ENCODE measurements around the gene FMNL2.

FMNL2 gene

DNA sequence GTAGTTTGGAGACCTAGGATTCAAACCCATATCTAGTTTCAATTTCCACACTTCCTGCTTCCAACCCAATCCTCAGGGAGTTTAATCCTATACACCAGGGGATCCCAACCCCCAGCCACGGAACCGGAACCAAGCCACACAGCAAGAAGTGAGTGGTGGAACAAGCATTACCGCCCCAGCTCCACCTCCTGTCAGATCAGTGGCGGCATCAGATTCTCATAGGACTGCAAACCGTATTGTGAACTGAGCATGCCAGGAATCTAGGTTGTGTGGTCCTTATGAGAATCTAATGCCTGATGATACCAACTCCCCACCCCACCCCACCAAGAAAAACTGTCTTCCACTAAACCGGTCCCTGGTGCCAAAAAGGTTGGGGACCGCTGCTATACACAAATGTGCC lies 329.8 kb downstream of the FMNL2 start:
- H3K27ac ChIP-seq (ENCODE audit: low read length) = no peak overlapping the region
- H3K4me3 ChIP-seq (ENCODE audit: low read length) = no peak overlapping the region
- H3K27me3 ChIP-seq (ENCODE audit: control insufficient read depth, insufficient read depth, low read length) = no peaks in the 10 kb centered on the region
- H3K9ac ChIP-seq (ENCODE audit: low read length) = no peak overlapping the region
- H3K36me3 ChIP-seq (ENCODE audit: control insufficient read depth, low read depth, low read length) = peaks cover 94% of the 10 kb centered on the region
- H3K4me1 ChIP-seq (ENCODE audit: control insufficient read depth, low read depth, low read length) = no peaks in the 10 kb centered on the region
- H3K9me3 ChIP-seq (ENCODE audit: control insufficient read depth, low read depth, low read length) = no peaks in the 10 kb centered on the region

DNA sequence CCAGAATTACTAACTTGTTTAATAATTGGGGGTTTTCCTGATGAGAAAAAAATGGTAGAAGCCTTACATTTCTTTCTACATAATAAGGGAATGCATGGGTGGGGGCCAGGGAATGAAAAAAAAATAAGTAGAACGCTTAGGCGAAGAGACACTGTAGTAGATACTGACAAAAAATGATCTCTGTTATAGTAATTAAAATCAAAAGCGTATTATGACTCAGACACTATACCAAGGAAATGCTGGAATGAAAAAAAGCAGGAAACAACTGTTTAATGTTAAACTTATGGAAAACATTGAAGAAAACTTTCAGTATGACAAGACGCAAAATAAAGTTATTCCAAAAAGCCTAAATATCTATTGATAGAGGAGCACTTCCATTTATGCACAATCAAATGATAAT lies 339.4 kb downstream of the FMNL2 start:
- peaks cover 93% of the 10 kb centered on the region for H3K36me3 ChIP-seq (ENCODE audit: control insufficient read depth, low read depth, low read length)
- no peak overlapping the region for H3K4me3 ChIP-seq (ENCODE audit: low read length)
- no peaks in the 10 kb centered on the region for H3K27me3 ChIP-seq (ENCODE audit: control insufficient read depth, insufficient read depth, low read length)
- H3K9me3 ChIP-seq (ENCODE audit: control insufficient read depth, low read depth, low read length) = no peaks in the 10 kb centered on the region
- H3K27ac ChIP-seq (ENCODE audit: low read length) = no peak overlapping the region
- H3K4me1 ChIP-seq (ENCODE audit: control insufficient read depth, low read depth, low read length) = no peaks in the 10 kb centered on the region
- H3K9ac ChIP-seq (ENCODE audit: low read length) = no peak overlapping the region

DNA sequence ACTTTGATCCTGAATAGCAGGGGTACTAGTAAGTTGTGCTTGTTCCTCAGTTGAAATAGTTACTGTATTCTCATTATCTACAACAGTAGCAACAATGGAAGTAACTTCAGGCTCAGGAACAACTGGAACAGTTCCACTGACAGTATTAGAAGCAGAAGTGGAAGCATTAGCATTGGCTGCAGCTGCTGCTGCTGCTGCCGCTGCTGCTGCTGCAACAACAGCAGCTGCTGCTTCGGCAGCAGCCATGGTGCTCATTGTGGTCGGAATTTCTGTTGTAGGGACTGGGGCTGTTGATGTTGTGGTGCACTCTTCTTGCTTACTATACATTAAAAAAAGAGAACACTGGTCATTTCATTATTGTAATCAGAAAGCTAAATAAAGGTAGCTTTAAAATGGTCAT lies 341.5 kb downstream of the FMNL2 start:
- Histone ChIP-seq H3K4me3 (ENCODE audit: low read length) (no peak overlapping the region), H3K27ac (ENCODE audit: low read length) (no peak overlapping the region), H3K27me3 (ENCODE audit: control insufficient read depth, insufficient read depth, low read length) (no peaks in the 10 kb centered on the region), H3K4me1 (ENCODE audit: control insufficient read depth, low read depth, low read length) (no peaks in the 10 kb centered on the region), H3K9ac (ENCODE audit: low read length) (no peak overlapping the region), H3K36me3 (ENCODE audit: control insufficient read depth, low read depth, low read length) (peaks cover 94% of the 10 kb centered on the region), H3K9me3 (ENCODE audit: control insufficient read depth, low read depth, low read length) (no peaks in the 10 kb centered on the region)

DNA sequence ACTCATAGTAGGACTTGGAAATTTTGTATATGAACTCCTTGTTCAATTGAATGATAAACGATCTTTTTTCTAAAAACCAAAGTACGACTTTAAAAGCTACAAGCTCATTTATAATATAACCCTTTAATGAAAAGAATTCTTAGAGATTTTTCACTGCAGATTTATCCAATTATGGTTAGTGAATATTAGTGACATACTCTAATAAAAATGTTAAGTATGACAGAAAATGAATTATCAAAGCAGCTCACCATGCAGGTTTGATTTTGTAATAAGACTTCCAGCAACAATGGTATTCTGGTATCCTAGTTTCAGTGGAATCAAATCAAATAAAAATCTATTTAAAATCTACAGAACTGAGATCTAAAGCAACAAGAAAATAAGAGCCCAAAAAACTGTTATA lies 343.8 kb downstream of the FMNL2 start:
- no peak overlapping the region for H3K4me3 ChIP-seq (ENCODE audit: low read length)
- H3K36me3 ChIP-seq (ENCODE audit: control insufficient read depth, low read depth, low read length) = peaks cover 85% of the 10 kb centered on the region
- H3K9me3 ChIP-seq (ENCODE audit: control insufficient read depth, low read depth, low read length) = peaks cover 9% of the 10 kb centered on the region
- H3K9ac ChIP-seq (ENCODE audit: low read length) = no peak overlapping the region
- no peaks in the 10 kb centered on the region for H3K4me1 ChIP-seq (ENCODE audit: control insufficient read depth, low read depth, low read length)
- H3K27ac ChIP-seq (ENCODE audit: low read length) = no peak overlapping the region
- no peaks in the 10 kb centered on the region for H3K27me3 ChIP-seq (ENCODE audit: control insufficient read depth, insufficient read depth, low read length)

DNA sequence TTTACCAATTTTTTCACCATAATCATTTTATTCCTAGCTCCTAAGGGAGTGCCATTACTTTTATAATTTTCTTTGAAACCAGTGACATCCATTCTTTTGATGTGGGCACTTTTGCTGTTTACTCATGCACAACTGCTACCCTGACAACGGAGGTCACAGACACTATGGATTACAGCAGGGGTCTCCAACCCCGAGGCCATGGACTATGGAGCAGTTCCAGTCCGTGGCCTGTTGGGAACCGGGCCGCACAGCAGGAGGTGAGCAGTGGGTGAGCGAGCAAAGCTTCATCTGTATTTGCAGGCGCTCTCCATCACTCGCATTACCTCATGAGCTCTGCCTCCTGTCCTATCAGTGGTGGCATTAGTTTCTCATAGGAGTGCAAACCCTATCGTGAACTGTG lies 347.7 kb downstream of the FMNL2 start:
- H3K36me3 ChIP-seq (ENCODE audit: control insufficient read depth, low read depth, low read length) = peaks cover 54% of the 10 kb centered on the region
- no peaks in the 10 kb centered on the region for H3K4me1 ChIP-seq (ENCODE audit: control insufficient read depth, low read depth, low read length)
- H3K27ac ChIP-seq (ENCODE audit: low read length) = no peak overlapping the region
- no peak overlapping the region for H3K4me3 ChIP-seq (ENCODE audit: low read length)
- peaks cover 9% of the 10 kb centered on the region for H3K9me3 ChIP-seq (ENCODE audit: control insufficient read depth, low read depth, low read length)
- H3K9ac ChIP-seq (ENCODE audit: low read length) = no peak overlapping the region
- no peaks in the 10 kb centered on the region for H3K27me3 ChIP-seq (ENCODE audit: control insufficient read depth, insufficient read depth, low read length)

DNA sequence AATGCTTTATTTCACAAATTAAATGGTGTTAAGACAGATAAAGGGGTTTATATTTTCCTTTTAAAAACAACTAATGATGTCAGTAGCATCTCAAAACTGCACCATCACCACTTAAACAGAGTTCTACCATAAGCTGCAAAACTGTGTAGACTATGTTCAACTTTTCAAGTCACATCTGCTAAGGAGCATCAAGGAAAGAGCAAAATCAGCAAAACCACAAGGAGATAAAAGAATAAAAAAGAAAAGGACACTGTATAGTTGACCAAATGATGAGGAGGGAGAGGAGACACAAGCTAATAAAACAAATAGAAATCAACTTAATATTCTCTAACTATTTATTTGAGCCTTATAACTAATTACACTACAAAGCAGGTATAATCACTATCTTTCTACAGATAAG lies 348.4 kb downstream of the FMNL2 start:
- no peak overlapping the region for H3K9ac ChIP-seq (ENCODE audit: low read length)
- peaks cover 57% of the 10 kb centered on the region for H3K36me3 ChIP-seq (ENCODE audit: control insufficient read depth, low read depth, low read length)
- no peak overlapping the region for H3K4me3 ChIP-seq (ENCODE audit: low read length)
- H3K27me3 ChIP-seq (ENCODE audit: control insufficient read depth, insufficient read depth, low read length) = no peaks in the 10 kb centered on the region
- H3K4me1 ChIP-seq (ENCODE audit: control insufficient read depth, low read depth, low read length) = no peaks in the 10 kb centered on the region
- H3K9me3 ChIP-seq (ENCODE audit: control insufficient read depth, low read depth, low read length) = peaks cover 9% of the 10 kb centered on the region
- H3K27ac ChIP-seq (ENCODE audit: low read length) = no peak overlapping the region

DNA sequence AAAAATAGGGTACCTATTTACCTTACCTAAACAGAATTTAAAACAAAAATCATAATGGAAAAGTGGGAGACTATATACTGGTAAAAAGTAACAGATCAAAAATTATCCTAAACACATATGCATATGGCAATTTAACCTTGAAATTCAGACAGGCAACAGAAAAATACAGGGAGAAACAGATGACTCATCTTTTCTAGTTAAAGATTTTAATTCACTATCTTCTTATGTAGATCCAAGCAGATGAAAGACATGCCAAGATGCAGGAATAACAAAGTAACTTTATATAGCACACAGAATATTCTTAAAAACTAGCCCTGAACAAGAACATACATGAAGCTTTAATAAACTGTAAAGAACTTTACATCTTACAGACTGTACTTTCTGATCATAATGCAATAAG lies 351.3 kb downstream of the FMNL2 start:
- Histone ChIP-seq H3K9ac (ENCODE audit: low read length) (no peak overlapping the region), H3K4me3 (ENCODE audit: low read length) (no peak overlapping the region), H3K9me3 (ENCODE audit: control insufficient read depth, low read depth, low read length) (peaks cover 9% of the 10 kb centered on the region), H3K27me3 (ENCODE audit: control insufficient read depth, insufficient read depth, low read length) (no peaks in the 10 kb centered on the region), H3K36me3 (ENCODE audit: control insufficient read depth, low read depth, low read length) (peaks cover 37% of the 10 kb centered on the region), H3K4me1 (ENCODE audit: control insufficient read depth, low read depth, low read length) (no peaks in the 10 kb centered on the region), H3K27ac (ENCODE audit: low read length) (no peak overlapping the region)

DNA sequence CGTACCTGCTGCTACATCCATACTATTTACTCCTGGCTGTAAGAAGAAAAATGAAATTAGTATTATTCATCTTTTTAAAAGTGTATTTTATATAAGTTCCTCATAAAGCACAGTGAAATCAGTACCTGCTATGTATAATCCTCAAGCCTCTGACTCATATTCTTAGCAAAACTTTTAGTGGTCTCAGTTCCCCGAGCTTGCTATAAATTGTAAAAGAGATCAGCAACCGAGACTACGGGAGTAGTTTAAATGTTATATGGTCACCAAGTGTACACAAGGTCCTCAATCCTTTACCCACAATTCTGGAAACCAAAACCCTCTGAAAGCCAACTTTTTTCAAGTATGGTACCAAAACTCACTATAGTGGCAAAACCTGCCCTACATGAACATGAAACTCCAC lies 358.1 kb downstream of the FMNL2 start:
- no peaks in the 10 kb centered on the region for H3K4me1 ChIP-seq (ENCODE audit: control insufficient read depth, low read depth, low read length)
- H3K27ac ChIP-seq (ENCODE audit: low read length) = no peak overlapping the region
- no peaks in the 10 kb centered on the region for H3K9me3 ChIP-seq (ENCODE audit: control insufficient read depth, low read depth, low read length)
- H3K9ac ChIP-seq (ENCODE audit: low read length) = no peak overlapping the region
- no peak overlapping the region for H3K4me3 ChIP-seq (ENCODE audit: low read length)
- peaks cover 34% of the 10 kb centered on the region for H3K36me3 ChIP-seq (ENCODE audit: control insufficient read depth, low read depth, low read length)
- no peaks in the 10 kb centered on the region for H3K27me3 ChIP-seq (ENCODE audit: control insufficient read depth, insufficient read depth, low read length)

DNA sequence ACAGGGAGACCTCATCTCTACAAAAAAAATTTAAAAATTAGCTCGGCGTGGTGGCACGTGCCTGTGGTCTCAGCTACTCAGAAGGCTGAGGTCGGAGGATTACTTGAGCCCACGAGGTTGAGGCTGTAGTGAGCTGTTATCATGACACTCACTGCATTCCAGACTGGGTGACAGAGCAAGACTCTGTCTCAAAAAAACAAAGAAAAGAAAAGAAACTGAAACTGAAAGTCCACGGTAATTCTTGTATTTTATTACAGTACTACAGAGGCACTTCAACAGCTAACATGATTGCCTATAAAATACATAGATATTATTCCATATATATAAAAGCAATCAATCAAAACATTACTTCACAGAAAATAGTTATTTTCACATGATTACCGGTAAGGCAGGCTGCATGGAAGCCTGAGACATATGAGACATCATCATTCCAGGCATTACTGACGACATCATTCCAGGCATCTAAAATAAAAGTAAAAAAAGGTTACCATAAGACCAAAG lies 359.2 kb downstream of the FMNL2 start:
- Histone ChIP-seq H3K4me3 (ENCODE audit: low read length) (no peak overlapping the region), H3K4me1 (ENCODE audit: control insufficient read depth, low read depth, low read length) (no peaks in the 10 kb centered on the region), H3K9ac (ENCODE audit: low read length) (no peak overlapping the region), H3K9me3 (ENCODE audit: control insufficient read depth, low read depth, low read length) (no peaks in the 10 kb centered on the region), H3K36me3 (ENCODE audit: control insufficient read depth, low read depth, low read length) (peaks cover 24% of the 10 kb centered on the region), H3K27me3 (ENCODE audit: control insufficient read depth, insufficient read depth, low read length) (no peaks in the 10 kb centered on the region), H3K27ac (ENCODE audit: low read length) (no peak overlapping the region)

DNA sequence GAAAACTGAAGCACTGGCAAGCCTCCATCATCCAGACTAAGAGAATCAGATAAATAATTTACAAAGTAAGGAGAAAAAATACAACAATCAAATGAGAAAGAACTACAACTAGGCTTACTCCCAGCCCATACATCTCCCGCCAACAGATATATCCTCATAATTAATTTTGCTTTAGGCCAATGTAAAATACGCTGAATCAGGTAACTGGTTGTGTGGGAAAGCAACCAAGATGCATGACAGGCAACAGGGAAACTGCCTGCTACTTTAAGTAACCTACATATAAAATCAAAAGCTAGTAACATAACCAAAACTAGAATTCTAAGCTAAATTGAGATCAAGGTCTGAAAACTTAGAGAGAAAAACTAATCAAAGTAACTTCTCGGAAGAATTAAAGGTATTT lies 360.8 kb downstream of the FMNL2 start:
- Histone ChIP-seq H3K27me3 (ENCODE audit: control insufficient read depth, insufficient read depth, low read length) (no peaks in the 10 kb centered on the region), H3K9ac (ENCODE audit: low read length) (no peak overlapping the region), H3K4me3 (ENCODE audit: low read length) (no peak overlapping the region), H3K36me3 (ENCODE audit: control insufficient read depth, low read depth, low read length) (peaks cover 22% of the 10 kb centered on the region), H3K27ac (ENCODE audit: low read length) (no peak overlapping the region), H3K4me1 (ENCODE audit: control insufficient read depth, low read depth, low read length) (no peaks in the 10 kb centered on the region), H3K9me3 (ENCODE audit: control insufficient read depth, low read depth, low read length) (no peaks in the 10 kb centered on the region)

DNA sequence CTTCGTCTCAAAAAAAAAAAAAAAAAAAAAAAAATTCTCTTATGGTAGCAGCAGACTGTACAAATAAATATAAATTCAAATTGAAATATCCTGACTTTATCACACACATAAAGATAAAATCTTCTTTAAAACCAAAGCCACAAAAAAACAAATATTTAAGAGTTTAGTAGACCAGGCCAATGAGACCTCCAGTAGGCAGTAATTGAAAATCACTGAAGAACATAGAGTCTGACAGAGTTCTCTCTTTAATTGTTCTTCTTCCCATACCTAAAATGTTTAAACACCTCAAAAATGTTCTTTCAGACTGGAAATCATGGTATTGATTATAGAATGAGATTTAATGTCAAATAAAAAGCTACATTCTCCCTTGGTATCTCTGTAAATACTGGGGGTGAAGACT lies 361.5 kb downstream of the FMNL2 start:
- no peaks in the 10 kb centered on the region for H3K9me3 ChIP-seq (ENCODE audit: control insufficient read depth, low read depth, low read length)
- no peak overlapping the region for H3K27ac ChIP-seq (ENCODE audit: low read length)
- H3K36me3 ChIP-seq (ENCODE audit: control insufficient read depth, low read depth, low read length) = peaks cover 22% of the 10 kb centered on the region

More for the DNA sequence above, 361.5 kb downstream of the FMNL2 start:
- Histone ChIP-seq H3K9ac (ENCODE audit: low read length) (no peak overlapping the region), H3K4me1 (ENCODE audit: control insufficient read depth, low read depth, low read length) (no peaks in the 10 kb centered on the region), H3K27me3 (ENCODE audit: control insufficient read depth, insufficient read depth, low read length) (no peaks in the 10 kb centered on the region), H3K4me3 (ENCODE audit: low read length) (no peak overlapping the region)

All from iPS-18a (cell line).